ENCODE measurements around the gene ACBD6. TPM values are rescaled to one million over a fixed set of nuclear protein-coding genes. Genes with fewer than 3 reads are reported as not detected.

ACBD6 gene
- total and polyA plus RNA-seq, 2 experiments from 2014 or later, result 75.7 to 88.8 TPM

- ATAC-seq (no peak), DNase-seq (ENCODE audit: low spot score) (no peak)
- H3K4me1 ChIP-seq (ENCODE audit: insufficient read depth), result peaks cover 6% of the 10 kb centered on the region
- no peak overlapping the region for H2AFZ ChIP-seq
- H3K27ac ChIP-seq (ENCODE audit: low read depth), result no peak overlapping the region
- H3K4me2 ChIP-seq, result no peak overlapping the region
- Mint-ChIP-seq H3K27ac (no peak overlapping the region), H3K36me3 (ENCODE audit: low read depth) (peaks cover 12% of the 10 kb centered on the region; the same call in 2 of the 3 replicates), H3K4me3 (no peak overlapping the region), H3K4me1 (peaks cover 6% of the 10 kb centered on the region; the same call in 2 of the 3 replicates), H3K9me3 (peaks cover 21% of the 10 kb centered on the region), H3K27me3 (ENCODE audit: insufficient read depth, low read depth, poor library complexity) (peaks cover 8% of the 10 kb centered on the region)
- no peaks in the 10 kb centered on the region for H3K79me2 ChIP-seq (replicated peaks; ENCODE audit: insufficient read depth)
- no peaks in the 10 kb centered on the region for H4K20me1 ChIP-seq (replicated peaks; ENCODE audit: insufficient read depth)
- TF ChIP-seq STAT1 (IDR thresholded peaks at IDR 0.05; ENCODE audit: unreplicated experiment), result no peak
- no peaks in the 10 kb centered on the region for H3K36me3 ChIP-seq (ENCODE audit: insufficient read depth)
- H3K27me3 ChIP-seq (ENCODE audit: insufficient read depth), result no peaks in the 10 kb centered on the region
- H3K4me3 ChIP-seq, result no peak overlapping the region
- H3K9me2 ChIP-seq (ENCODE audit: insufficient read depth), result no peaks in the 10 kb centered on the region
- H3F3A ChIP-seq (replicated peaks; ENCODE audit: low read depth), result no peaks in the 10 kb centered on the region
These were observed 11.2 kb upstream of the ACBD6 start for GRCh38 chr1:180513531-180513930.

GRCh38 chr1:180510882-180511281 is 8.5 kb upstream of the ACBD6 start:
- no peak for DNase-seq (ENCODE audit: low spot score)
- Histone ChIP-seq H3K27ac (ENCODE audit: low read depth) (no peak overlapping the region), H3K27me3 (ENCODE audit: insufficient read depth) (no peaks in the 10 kb centered on the region), H3F3A (replicated peaks; ENCODE audit: low read depth) (no peaks in the 10 kb centered on the region), H3K9me2 (ENCODE audit: insufficient read depth) (no peaks in the 10 kb centered on the region; the same call in 1 of the 2 replicates), H3K4me3 (no peak overlapping the region), H3K4me2 (no peak overlapping the region), H3K4me1 (ENCODE audit: insufficient read depth) (peaks cover 6% of the 10 kb centered on the region), H3K79me2 (replicated peaks; ENCODE audit: insufficient read depth) (no peaks in the 10 kb centered on the region), H3K36me3 (ENCODE audit: insufficient read depth) (no peaks in the 10 kb centered on the region), H4K20me1 (replicated peaks; ENCODE audit: insufficient read depth) (no peaks in the 10 kb centered on the region), H2AFZ (no peak overlapping the region)
- TF ChIP-seq REST (IDR thresholded peaks at IDR 0.05; ENCODE audit: unreplicated experiment) (no peak), NANOG (IDR thresholded peaks at IDR 0.05; ENCODE audit: borderline replicate concordance) (no peak), ZNF114 (CRISPR knock-in tag; IDR thresholded peaks at IDR 0.05) (no peak), CTCF (conservative IDR thresholded peaks at IDR 0.05; ENCODE audit: low read depth in 2 of 2) (no peak), ETS1 (IDR thresholded peaks at IDR 0.05) (no peak), CREB1 (CRISPR knock-in tag; IDR thresholded peaks at IDR 0.05; ENCODE audit: low read depth) (no peak), JUNB (IDR thresholded peaks at IDR 0.05; ENCODE audit: unreplicated experiment) (no peak), STAT1 (IDR thresholded peaks at IDR 0.05; ENCODE audit: unreplicated experiment) (no peak)
- H3K4me3 Mint-ChIP-seq, result no peak overlapping the region
- peaks cover 30% of the 10 kb centered on the region for H3K9me3 Mint-ChIP-seq
- H3K36me3 Mint-ChIP-seq (ENCODE audit: low read depth), result peaks cover 15% of the 10 kb centered on the region
- ATAC-seq, result no peak
- peaks cover 8% of the 10 kb centered on the region for H3K27me3 Mint-ChIP-seq (ENCODE audit: insufficient read depth, low read depth, poor library complexity)
- H3K27ac Mint-ChIP-seq, result no peak overlapping the region
- peaks cover 6% of the 10 kb centered on the region; the same call in 2 of the 3 replicates for H3K4me1 Mint-ChIP-seq
